Lung microvascular endothelial cell (primary cell): Measurements from ENCODE around the gene AIP. TPM values are rescaled to one million over a fixed set of nuclear protein-coding genes. Genes with fewer than 3 reads are reported as not detected.
"Not testable (repeated sequence)": the region's sequence is repeated elsewhere in the genome, so short reads cannot be mapped to it uniquely, and the experiment has no call there.

Source experiments
- DNase-seq, 2 donors: peaks; one replicate each; pipeline versions ENCODE4 v3.0.0 to v3.0.0-alpha.2; 2010; ENCODE audit warnings: low read depth in 2 of 2
- total RNA-seq: library from RNA; depleted of rRNA; stranded (reverse); fragments of >200 nt; gene quantifications from 2 replicates; pipeline ENCODE4 v1.2.1, GENCODE V29; 2014

Gene AIP
- total RNA-seq, 1 donor from 2014 or later, result 112 TPM

DNA sequence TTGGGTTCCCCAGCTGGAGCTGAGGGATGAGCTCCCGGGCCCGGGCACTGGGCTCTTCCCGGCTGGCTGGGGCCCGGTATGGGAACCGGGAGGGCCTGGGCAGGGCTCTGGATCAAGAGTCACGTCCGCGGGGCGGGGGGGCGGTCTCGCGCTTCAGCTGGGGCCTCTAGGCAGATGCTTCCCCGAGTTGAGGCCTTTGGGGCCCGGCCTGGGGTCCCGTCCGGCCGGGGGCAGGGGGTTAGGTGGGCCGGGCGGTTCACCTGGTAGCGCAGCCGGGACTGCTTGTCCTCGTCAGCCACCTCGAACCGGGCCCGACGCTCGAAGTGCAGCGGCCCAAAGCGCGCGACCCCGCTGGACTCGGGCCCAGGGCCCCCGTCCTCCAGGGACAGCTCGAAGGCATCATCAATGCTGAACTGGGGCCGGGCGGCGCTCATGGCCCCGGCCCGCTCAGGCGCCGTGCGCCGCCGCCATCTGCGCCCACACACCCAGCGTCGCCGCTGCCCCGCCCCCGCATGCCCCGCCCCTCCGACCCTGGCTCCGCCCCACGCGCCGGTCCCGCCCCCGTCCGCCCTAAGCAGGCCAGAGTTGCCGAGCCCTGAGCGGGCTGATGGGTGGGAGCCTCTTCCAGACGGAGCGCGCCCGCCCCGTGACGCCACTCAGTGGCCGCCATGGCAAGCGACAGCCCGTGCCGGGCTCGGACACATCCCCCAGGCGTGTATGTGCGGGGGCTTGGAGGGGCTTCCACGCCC lies 13.9 kb upstream of the AIP start, which contains the start of gene TMEM134:
TMEM134 (minus strand) TSS at position 493 of the 749 bp plus-strand sequence; CDS start at position 434, 59 bp downstream.
- peak; percentile 94 to 97 for DNase-seq

DNA sequence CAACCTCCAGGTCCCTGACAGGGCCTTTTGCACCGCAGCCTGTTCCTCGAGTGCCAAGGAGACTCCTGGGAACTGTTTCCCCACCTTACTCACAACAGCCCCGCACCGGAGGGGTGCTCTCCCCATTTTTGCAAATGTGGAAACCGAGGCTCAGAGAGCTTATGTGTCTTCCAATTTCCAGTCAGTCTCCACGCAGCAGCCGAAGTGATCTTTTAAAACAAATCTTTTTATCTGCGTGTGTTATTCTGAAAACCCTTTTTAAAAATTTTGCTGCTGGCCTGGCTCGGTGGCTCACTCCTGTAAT lies 13.4 kb upstream of the AIP start:
- no peak for DNase-seq

DNA sequence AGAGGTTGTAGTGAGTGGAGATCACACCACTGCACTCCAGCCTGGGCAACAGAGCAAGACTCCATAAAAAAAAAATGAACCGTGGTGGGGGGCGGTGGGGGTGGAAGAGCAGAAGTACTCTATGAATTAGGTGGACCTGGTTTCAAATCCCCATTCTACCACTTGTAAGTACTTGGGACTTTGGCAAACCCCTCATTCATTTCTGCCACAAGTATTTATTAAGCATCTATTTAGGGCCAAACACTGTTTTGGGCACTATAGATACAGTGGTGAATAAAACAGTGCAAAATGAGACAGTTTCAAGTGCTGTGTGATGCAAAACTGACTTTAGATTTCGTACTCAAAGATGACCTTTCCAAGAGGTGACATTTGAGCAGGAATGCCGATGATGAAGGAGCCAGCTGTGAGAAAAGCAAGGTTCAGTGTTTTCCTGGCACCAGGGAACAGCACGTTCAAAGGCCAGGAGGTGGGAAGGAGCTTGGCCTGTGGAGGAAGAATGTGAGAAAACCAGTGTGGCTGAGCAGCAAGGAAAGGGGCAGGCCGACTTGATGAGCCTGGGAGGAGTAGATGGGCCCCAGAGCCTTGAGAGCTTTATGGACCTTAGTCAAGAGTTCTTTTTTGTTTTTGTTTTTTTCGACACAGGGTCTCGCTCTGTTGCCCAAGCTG lies 12.4 kb upstream of the AIP start:
- DNase-seq, result no peak

DNA sequence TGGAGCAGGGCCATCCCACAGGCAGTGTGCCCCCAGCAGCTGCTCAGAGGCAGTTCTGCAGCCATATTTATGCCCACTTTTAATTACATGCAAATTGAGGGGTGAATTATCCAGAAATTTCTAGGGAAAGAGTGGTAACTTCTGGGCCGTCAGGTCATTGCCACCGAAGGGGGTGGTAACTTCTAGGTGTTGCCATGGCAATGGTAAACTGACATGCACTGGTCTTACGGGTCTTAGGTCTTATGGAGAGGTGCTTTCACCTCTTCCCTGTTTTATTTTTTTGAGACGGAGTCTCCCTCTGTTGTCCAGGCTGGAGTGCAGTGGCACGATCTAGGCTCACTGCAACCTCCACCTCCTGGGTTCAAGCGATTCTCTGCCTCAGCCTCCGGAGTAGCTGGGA lies 9.9 kb upstream of the AIP start:
- no peak for DNase-seq

DNA sequence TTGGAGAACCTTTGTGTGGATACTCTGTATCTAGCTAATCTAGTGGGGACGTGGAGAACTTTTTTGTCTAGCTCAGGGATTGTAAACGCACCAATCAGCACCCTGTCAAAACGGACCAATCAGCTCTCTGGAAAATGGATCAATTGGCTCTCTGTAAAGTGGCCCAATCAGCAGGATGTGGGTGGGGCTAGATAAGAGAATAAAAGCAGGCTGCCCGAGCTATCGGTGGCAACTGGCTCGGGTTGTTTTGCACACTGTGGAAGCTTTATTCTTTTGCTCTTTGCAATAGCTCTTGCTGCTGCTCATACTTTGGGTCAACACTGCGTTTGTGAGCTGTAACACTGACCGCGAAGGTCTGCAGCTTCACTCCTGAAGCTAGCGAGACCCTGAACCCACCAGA lies 6.1 kb upstream of the AIP start:
- DNase-seq, result not testable (repeated sequence)

DNA sequence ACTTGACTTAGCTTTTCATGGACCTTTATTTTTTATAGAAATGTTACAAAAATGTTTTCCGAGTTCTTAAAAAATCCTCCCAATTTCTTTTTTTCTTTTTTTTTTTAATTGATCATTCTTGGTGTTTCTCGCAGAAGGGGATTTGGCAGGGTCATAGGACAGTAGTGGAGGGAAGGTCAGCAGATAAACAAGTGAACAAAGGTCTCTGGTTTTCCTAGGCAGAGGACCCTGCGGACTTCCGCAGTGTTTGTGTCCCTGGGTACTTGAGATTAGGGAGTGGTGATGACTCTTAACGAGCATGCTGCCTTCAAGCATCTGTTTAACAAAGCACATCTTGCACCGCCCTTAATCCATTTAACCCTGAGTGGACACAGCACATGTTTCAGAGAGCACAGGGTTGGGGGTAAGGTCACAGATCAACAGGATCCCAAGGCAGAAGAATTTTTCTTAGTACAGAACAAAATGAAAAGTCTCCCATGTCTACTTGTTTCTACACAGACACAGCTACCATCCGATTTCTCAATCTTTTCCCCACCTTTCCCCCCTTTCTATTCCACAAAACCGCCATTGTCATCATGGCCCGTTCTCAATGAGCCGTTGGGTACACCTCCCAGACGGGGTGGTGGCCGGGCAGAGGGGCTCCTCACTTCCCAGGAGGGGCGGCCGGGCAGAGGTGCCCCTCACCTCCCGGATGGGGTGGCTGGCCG lies 5.3 kb upstream of the AIP start:
- not testable (repeated sequence) for DNase-seq

DNA sequence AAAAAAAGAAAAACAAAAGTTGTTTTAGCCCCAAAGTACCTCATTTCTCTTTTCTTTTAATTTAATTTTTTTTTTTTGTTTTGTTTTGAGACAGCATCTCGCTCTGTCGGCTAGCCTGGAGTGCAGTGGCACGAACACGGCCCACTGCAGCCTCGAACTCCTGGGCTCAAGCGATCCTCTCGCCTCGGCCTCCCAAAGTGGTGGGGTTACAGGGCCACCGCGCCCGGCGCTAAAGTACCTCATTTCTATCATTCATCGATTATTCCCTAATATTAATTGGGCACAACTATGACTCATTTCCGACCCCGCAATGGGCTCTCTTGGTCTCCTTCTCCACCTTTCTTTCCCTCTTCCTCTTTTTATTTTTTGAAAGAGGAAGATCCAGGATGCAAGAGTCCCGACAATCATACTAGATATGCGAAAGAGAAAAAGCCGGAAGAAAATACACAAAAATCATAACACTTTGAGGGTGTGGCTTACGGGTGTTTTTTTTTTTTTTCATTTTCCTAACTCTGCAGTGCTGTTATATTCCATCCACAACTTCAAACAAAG lies 475 bp upstream of the AIP start:
- DNase-seq, result no peak

DNA sequence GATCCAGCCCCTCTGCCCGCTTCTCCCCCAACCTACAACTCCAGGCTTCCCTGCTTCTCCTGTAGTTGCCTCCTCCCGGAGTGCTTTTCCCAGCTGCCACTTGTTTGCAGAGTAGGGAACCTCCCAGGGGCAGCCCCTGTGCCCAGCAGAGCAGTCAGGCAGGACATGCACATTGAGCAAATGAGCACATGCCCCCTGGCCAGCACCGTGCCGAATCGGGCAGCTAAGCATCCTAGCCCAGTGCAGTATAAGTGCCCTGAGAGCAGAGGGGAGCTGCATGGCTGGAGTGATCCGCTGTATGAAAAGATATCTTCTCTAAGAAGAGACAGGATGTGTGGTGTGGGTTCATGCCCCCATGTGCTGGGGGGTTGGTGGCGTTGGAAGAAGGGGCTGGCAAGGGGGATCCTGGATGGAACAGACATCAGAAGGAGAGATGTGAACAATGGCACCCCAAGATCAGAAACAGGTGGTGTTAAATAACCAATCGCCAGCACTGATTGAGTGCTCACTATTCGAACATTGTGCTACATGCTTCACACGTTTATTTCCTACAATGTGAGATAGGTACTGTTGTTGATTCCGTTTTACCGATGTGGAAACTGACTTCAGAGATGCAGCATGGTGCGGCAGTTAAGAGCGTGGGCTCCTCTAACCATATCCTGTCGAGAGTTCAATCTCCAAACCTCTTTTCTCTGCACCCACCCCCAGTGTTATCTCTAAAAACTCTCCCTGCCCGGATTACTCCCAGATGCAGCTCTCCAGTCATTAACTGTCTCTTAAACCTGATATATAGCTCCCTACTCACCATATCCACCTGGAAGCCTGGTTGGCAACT lies 1.2 kb downstream of the AIP start:
- DNase-seq, result no peak

DNA sequence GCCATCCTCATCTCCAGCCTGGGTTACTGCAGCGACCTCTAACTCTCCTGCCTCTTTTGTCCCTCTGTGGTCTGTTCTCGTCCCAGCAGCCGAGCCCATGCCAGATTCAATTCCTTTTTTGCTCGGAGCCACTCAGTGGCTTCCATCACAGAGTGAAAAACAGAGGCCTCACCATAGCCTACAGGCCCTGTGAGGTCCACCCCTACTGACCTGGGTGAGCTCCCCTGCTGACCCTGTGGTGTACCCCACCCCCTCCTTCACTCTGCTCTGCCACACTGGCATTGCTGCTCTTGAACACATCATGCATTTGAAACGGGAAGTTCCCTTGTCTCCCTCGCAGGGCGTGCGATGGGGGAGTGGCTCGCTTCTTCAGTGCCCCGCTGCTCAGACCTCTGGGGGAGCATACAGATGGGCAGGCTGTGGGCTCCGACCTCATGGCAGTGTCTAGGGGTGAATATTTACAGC lies 2.1 kb downstream of the AIP start:
- DNase-seq, result no peak

DNA sequence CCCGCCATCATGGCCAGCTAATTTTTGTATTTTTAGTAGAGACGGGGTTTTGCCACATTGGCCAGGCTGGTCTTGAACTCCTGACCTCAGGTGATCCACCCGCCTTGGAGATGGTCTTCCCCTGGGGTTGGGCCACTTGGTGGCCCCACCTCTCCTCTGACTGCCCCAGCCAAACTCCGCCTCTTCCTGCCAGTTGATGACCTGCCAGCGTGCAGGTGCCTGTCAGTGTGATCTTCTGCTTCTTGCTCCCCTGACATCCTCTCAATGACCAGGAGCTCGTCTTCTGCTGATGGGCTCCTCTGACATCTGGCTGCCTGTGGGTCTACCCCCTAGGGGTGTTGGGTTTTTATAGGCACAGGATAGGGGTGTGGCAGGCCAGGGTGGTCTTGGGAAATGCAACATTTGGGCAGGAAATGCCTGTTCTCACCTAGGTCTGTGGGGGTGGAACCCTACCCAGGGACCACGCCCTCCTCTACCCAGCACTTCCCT lies 3.1 kb downstream of the AIP start:
- DNase-seq, result not testable (repeated sequence)

DNA sequence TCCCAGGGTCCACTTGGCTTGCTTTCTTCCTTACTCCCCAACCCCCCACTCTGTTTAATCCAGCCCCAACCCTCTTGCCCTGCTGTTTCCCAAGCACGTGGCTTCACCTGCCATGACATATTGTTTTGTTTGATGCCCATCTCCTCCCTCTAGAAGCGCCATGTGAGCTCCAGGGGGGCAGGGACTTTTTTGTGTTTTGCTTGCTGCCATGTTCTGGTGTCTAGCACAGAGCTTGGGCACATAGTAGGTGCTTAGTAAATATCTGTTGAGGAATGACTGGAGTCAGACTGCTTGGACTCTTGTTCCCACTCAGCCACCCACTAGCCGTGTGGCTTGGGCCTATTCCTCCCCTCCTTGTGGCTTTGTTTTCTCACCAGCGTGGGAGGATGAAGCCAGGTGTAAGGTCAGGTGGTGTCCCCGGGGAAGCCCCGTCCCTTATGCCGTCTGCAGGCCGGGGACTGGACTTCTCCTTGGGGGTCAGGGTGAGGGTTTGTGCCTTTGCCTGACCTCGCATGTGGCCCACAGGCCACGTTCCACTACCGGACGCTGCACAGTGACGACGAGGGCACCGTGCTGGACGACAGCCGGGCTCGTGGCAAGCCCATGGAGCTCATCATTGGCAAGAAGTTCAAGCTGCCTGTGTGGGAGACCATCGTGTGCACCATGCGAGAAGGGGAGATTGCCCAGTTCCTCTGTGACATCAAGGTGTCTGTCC lies 3.8 kb downstream of the AIP start:
- DNase-seq, result no peak

DNA sequence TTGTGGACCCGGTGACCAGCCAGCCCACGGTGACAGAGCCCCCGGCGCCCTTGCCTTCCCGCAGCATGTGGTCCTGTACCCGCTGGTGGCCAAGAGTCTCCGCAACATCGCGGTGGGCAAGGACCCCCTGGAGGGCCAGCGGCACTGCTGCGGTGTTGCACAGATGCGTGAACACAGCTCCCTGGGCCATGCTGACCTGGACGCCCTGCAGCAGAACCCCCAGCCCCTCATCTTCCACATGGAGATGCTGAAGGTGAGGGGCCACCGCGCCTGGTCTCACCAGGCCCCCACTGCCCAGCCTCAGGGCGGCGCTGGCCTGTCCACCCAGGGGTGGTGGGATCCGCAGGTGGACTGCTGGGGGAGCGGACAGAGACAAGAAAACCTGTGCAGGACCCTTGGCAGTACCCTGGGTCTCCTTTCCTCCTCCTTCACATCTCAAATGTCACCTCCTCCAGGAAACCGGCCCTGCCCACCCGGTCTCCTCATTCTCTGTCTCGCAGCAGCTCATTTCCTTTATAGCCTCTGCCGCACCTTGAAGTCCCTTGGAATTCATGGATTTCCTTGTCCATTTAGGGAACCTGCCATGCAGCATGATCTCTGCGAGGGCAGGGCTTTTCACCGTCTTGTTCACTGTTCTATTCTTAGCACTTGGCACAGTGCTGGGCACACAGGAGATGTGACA lies 6.5 kb downstream of the AIP start:
- no peak for DNase-seq

DNA sequence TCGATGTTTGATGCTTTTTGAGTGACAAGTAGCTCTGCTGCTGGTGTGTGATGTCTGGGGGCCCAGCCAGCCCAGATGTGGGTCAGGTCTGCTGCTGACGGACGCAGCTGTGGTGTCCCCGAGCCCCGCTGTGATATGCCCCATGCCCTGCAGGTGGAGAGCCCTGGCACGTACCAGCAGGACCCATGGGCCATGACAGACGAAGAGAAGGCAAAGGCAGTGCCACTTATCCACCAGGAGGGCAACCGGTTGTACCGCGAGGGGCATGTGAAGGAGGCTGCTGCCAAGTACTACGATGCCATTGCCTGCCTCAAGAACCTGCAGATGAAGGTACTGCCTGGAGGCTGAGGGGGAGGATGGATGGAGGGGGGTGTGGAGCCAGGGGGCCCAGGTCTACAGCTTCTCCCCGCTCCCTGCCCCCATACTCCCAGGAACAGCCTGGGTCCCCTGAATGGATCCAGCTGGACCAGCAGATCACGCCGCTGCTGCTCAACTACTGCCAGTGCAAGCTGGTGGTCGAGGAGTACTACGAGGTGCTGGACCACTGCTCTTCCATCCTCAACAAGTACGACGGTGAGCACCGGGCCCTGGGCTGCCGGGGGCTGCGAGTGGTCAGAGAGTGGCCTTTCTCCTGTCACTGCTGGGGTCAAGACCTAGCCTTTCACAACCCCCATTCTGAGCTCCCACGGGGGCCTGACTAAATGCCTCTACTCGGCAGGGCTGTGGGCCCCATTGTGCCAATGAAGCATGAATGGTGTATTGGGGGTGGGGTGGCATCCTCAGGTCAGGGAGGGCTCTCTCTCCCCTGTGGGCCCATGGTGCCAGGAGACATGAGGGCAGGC lies 7.3 kb downstream of the AIP start:
- DNase-seq, result no peak

DNA sequence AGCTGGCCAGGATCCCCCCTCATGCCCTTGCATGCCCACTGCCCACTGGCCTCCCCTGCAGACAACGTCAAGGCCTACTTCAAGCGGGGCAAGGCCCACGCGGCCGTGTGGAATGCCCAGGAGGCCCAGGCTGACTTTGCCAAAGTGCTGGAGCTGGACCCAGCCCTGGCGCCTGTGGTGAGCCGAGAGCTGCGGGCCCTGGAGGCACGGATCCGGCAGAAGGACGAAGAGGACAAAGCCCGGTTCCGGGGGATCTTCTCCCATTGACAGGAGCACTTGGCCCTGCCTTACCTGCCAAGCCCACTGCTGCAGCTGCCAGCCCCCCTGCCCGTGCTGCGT lies 7.9 kb downstream of the AIP start:
- DNase-seq, result no peak

DNA sequence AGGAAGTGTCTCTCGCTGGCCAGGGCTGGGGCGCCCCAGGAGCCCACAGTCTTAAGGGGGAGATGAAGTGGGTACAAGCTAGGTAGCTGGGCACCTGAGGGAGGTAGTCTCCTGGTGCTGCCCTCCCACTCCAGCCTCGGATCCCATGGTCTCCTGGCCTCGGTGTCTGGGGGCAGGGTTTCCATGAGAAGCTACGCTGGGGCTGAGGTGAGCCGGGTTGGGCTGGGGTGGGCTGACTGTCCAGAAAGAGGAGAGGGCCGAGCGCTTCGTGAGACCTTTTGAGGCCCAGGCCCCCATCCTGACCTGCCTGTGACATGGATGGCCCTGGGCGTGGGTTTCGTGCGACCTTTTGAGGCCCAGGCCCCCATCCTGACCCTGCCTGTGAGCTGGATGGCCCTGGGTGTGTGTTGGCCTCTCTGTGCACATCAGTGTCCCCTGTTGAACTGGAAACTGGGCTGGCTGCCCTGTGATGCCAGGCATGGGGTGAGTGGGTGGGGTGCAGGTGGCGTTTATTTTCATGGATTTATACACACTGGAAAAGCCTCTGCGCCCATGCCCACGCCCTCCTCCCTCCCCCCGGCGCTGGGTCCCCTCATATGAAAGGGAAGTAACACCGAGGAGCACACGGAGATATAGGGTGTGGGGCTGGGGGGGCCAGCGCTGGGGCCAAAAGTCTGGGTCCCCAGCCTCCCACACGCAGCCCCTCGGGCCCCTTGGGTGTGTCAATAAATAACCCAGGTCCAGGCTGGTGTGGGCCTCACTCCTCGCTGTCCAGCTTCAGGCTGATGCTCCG lies 8.6 kb downstream of the AIP start:
- no peak for DNase-seq

DNA sequence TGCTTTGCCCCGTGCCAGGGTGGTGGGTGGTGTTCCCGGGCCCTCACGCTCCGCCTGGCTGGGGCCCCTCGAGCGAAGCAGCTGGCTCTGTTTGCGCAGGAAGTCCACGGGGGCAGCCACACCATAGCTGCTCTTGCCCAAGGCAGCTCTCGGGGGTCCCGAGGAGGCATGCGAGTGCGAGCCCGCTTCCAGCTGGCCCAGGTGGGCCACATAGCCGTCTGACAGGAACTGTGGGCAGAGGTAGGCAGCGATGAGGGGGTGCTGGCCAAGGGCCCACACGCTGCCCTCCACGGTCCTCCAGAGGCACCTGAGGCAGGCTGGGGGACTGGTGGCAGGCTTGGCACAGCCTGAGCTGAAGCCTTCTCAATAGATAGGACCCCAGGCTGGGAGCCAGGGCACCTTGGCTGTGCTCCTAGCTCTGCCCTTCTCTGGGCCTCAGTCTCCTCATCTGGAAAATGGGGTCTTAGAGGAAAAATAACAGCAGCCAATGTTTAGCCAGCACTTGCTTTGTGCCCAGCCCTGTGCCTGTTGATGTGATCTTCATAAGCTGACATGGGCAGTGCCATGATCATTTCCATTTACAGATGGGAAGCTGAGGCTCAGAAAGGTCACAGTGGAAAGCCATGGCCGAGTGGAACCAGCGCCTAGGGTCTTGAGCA lies 9.4 kb downstream of the AIP start:
- DNase-seq, result no peak

DNA sequence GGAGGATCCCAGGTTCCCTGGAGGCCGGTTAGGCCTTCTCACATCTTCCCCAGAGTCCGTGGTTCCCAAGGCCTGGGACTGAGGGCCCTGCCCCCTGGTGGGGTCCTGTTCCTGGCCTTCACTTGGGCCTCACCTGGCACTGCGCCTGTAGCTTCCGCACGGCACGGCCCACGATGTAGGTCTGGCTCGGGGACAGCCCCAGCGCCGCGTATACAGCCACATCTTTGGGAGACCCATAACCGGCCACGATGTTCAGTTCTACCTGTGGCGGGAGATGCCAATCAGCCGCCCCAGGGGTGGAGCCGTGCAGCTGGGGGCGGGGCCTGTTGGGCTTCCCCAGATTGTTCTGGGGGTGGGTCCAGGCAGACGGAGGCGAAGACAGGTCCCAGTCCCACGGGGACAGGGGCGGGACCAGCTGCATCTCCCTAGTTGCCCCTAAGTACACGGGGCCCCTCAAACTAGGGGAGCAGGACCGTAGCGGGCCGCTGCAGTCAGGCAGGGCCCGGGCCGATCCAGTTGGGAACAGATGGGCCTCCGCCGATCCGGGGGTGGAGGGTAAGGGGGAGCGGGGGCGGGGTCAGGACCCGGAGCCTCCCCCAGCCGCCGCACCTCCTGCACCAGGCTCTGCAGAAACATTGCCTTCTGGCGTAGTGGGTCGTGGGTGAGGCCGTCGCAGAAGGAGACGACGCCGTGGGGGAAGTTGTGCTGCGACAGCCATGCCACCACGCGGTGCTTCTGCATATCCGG lies 10.1 kb downstream of the AIP start:
- no peak for DNase-seq
